Thyroid gland (tissue), 4 donors: ENCODE measurements around the gene PIBF1.

ENCODE experiments used
- POLR2A ChIP-seq, 2 donors: fragments of 450-650 bp; IDR thresholded peaks; one replicate each; pipeline ENCODE4 v1.6.1; 2017; ENCODE audit warnings: antibody characterized with exemption in 2 of 2, mild to moderate bottlenecking in 2 of 2, moderate library complexity in 1 of 2
- TF ChIP-seq, protein P1 (sequence below), 6 experiments: fragments of 200-600 bp in 3 of 6; fragments of 450-650 bp in 3 of 6; sonication (generic) in 3 of 6; IDR thresholded peaks; one replicate each; pipeline ENCODE4 v1.5.1; 2016 to 2019; ENCODE audit warnings: antibody characterized with exemption in 6 of 6, mild to moderate bottlenecking in 2 of 6, inconsistent platforms in 1 of 6, moderate library complexity in 1 of 6

DNA sequence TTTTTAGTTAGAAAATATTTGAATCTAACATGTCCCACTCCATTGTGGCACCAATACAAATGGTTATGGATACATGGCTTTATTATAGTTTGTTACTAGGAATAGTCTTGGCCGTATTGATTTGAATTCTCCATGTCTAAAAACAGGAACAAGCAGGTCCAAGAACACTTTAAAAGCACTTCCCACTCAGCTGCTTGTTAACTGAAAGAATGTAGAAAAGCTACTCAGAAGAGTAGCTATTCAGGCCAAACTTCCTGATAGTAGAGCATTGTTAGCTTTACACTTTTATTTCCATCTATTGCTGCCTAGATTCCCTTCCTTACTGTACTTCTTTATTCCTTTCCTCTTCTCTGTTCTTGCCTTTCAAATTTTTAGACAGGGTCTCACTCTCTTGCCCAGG is 6.9 kb downstream of the PIBF1 start:
- TF ChIP-seq, protein P1, sequence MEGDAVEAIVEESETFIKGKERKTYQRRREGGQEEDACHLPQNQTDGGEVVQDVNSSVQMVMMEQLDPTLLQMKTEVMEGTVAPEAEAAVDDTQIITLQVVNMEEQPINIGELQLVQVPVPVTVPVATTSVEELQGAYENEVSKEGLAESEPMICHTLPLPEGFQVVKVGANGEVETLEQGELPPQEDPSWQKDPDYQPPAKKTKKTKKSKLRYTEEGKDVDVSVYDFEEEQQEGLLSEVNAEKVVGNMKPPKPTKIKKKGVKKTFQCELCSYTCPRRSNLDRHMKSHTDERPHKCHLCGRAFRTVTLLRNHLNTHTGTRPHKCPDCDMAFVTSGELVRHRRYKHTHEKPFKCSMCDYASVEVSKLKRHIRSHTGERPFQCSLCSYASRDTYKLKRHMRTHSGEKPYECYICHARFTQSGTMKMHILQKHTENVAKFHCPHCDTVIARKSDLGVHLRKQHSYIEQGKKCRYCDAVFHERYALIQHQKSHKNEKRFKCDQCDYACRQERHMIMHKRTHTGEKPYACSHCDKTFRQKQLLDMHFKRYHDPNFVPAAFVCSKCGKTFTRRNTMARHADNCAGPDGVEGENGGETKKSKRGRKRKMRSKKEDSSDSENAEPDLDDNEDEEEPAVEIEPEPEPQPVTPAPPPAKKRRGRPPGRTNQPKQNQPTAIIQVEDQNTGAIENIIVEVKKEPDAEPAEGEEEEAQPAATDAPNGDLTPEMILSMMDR (IDR thresholded peaks at IDR 0.05): no peak
- TF ChIP-seq POLR2A (IDR thresholded peaks at IDR 0.05): no peak
